Measurements from ENCODE around the gene ATP6V0D1. TPM values are rescaled to one million over a fixed set of nuclear protein-coding genes. Genes with fewer than 3 reads are reported as not detected.

Gene ATP6V0D1
- total and polyA plus RNA-seq, 8 donors = 48.5 to 185 (median 58.6) TPM

DNA sequence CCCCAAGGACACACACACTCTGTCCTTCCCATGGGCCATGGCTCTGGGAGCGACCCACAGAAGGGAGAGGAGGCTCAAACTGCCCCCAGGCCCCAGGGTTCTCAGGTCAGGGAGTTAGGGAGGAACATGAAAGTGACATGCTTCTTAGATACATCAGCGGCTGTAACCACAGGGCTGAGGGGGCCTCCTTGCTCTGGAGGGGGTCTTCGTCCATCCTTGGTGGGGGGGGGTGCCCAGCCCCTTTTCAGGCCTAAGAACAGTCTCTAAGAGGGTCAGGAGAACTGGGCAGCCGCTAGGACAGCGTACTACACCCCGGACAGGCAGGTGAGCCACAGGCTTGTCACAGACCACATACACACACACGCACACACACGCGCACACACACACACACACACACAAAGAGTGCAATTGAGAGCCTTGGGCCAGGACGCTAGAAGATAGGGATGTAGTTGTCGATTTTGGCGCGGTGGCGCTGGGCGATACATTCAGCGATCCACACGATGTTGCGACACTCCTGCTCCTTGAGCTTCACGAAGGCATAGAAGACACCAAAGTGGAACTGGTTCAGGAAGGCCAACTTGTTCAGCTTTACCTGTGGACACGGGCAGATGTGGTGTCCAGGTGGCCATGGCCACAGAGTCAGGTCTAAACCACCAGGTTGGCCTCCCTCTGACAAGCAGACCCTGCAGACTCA, 42.7 kb downstream of the ATP6V0D1 start:
- intact Hi-C loops (cut with DNase I) = no loop called here
- H3K27ac ChIP-seq = no peak overlapping the region
- DNase-seq (no peak), ATAC-seq (no peak)
- H3K4me3 ChIP-seq = no peak overlapping the region
- no peaks in the 10 kb centered on the region for H3K27me3 ChIP-seq
- H3K4me1 ChIP-seq = peaks cover 0 to 27% of the 10 kb centered on the region in 2 donors
- H3K9me3 ChIP-seq = no peaks in the 10 kb centered on the region
- TF ChIP-seq, protein P1, sequence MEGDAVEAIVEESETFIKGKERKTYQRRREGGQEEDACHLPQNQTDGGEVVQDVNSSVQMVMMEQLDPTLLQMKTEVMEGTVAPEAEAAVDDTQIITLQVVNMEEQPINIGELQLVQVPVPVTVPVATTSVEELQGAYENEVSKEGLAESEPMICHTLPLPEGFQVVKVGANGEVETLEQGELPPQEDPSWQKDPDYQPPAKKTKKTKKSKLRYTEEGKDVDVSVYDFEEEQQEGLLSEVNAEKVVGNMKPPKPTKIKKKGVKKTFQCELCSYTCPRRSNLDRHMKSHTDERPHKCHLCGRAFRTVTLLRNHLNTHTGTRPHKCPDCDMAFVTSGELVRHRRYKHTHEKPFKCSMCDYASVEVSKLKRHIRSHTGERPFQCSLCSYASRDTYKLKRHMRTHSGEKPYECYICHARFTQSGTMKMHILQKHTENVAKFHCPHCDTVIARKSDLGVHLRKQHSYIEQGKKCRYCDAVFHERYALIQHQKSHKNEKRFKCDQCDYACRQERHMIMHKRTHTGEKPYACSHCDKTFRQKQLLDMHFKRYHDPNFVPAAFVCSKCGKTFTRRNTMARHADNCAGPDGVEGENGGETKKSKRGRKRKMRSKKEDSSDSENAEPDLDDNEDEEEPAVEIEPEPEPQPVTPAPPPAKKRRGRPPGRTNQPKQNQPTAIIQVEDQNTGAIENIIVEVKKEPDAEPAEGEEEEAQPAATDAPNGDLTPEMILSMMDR (IDR thresholded peaks at IDR 0.05) = no peak
- H3K36me3 ChIP-seq = peaks cover 0 to 79% of the 10 kb centered on the region in 2 donors

DNA sequence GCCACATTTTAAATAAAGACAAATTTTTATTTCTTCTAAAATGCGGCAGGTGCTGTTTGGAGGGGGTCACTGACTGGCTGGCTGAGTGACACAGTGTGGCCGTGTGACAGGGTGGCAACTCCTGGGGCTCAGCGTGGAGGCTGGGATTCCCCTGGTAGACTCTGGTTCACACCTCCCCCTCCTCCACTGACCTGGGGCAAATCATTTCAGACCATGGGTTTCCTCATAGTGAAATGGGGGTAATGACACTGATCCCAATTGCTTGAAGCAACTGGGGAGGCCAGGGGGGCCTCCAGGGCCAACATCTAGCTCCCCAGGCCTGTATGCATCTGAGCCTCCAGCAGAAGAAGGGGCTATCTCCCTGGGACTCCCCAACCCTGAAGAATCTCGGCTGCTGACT, 43.4 kb downstream of the ATP6V0D1 start:
- no peak overlapping the region for H3K27ac ChIP-seq
- H3K9me3 ChIP-seq = no peaks in the 10 kb centered on the region
- H3K4me1 ChIP-seq = peaks cover 0 to 26% of the 10 kb centered on the region in 2 donors
- intact Hi-C loops (cut with DNase I) = no loop called here
- no peaks in the 10 kb centered on the region for H3K27me3 ChIP-seq
- peaks cover 0 to 72% of the 10 kb centered on the region in 2 donors for H3K36me3 ChIP-seq
- no peak for ATAC-seq
- no peak for DNase-seq
- no peak overlapping the region for H3K4me3 ChIP-seq
- TF ChIP-seq, protein P1 (IDR thresholded peaks at IDR 0.05) = no peak

DNA sequence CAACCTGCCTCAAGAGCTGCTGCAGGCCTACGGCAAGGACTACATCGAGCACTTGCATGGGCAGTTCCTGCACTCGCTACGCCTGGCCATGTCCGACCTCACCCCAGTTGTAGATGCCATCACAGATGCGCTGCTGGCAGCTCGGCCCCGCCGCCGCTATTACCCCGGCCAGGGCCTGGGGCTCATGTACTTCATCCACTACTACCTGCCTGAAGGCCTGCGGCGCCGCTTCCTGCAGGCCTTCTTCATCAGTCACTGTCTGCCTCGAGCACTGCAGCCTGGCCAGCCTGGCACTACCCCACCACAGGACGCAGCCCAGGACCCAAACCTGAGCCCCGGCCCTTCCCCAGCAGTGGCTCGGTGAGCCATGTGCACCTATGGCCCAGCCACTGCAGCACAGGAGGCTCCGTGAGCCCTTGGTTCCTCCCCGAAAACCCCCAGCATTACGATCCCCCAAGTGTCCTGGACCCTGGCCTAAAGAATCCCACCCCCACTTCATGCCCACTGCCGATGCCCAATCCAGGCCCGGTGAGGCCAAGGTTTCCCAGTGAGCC, 44.2 kb downstream of the ATP6V0D1 start:
- peaks cover 0 to 64% of the 10 kb centered on the region in 2 donors for H3K36me3 ChIP-seq

DNA sequence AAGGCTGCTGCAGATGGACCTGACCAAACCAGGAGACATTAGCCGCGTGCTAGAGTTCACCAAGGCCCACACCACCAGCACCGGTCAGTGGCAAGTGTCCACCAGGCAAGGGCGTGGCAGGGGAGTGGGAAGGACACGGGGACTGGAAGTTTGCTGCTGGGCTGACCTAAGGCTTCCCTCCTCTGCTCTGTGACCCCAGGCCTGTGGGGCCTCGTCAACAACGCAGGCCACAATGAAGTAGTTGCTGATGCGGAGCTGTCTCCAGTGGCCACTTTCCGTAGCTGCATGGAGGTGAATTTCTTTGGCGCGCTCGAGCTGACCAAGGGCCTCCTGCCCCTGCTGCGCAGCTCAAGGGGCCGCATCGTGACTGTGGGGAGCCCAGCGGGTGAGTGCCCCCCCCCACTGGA, 45.2 kb downstream of the ATP6V0D1 start:
- Histone ChIP-seq H3K4me3 (no peak overlapping the region), H3K4me1 (peaks cover 10 to 27% of the 10 kb centered on the region in 2 donors), H3K27me3 (peaks cover 0 to 15% of the 10 kb centered on the region in 2 donors), H3K27ac (no peak overlapping the region), H3K36me3 (peaks cover 0 to 54% of the 10 kb centered on the region in 2 donors), H3K9me3 (no peaks in the 10 kb centered on the region)
- intact Hi-C loops (cut with DNase I) = no loop called here
- TF ChIP-seq, protein P1 (IDR thresholded peaks at IDR 0.05) = no peak
- ATAC-seq (no peak), DNase-seq (no peak)

More for the DNA sequence above, 44.2 kb downstream of the ATP6V0D1 start:
- H3K27me3 ChIP-seq = peaks cover 0 to 6% of the 10 kb centered on the region in 2 donors
- H3K4me1 ChIP-seq = peaks cover 5 to 26% of the 10 kb centered on the region in 2 donors
- H3K27ac ChIP-seq = no peak overlapping the region
- TF ChIP-seq, protein P1 (IDR thresholded peaks at IDR 0.05) = no peak
- intact Hi-C loops (cut with DNase I) = no loop called here
- ATAC-seq (no peak), DNase-seq (no peak)
- no peaks in the 10 kb centered on the region for H3K9me3 ChIP-seq
- H3K4me3 ChIP-seq = no peak overlapping the region

DNA sequence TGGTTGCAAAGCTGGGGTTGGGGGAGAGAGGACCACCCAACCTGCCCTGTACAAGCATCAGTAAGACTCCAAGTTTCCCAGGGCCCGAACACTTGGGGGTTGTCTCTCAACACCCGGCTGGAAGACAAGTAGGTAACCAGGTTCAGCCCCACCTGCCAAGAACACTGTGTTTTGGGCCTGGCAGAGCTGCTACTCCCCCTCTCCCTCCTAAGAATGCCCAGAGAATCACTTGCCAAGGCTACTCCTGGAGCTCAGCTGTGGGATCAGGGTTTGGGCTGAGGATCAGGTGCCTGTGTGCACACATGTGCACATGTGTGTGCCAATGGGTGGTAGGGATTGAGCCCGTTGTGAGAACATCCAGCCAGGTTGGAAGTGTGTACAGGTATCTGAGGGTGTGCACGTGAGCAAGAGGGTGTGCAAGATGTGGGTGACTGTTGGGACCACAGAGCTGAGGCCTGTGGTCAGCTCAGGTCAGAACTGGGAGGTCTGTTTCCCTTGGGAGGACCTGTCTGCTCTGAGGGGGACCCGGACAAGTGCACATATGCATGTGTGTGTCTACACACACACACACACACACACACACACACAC, 47.7 kb downstream of the ATP6V0D1 start:
- ATAC-seq (no peak), DNase-seq (no peak)
- intact Hi-C loops (cut with DNase I) = no loop called here
- Histone ChIP-seq H3K9me3 (no peaks in the 10 kb centered on the region), H3K27me3 (peaks cover 13 to 40% of the 10 kb centered on the region in 2 donors), H3K27ac (no peak overlapping the region), H3K4me1 (peaks cover 18 to 41% of the 10 kb centered on the region in 2 donors), H3K4me3 (no peak overlapping the region), H3K36me3 (peaks cover 0 to 29% of the 10 kb centered on the region in 2 donors)
- TF ChIP-seq, protein P1 (IDR thresholded peaks at IDR 0.05) = no peak

Measured in left lung (tissue), 10 donors.